Measurements from ENCODE around the gene OR10A3. TPM values are rescaled to one million over a fixed set of nuclear protein-coding genes. Genes with fewer than 3 reads are reported as not detected.

The OR10A3 gene

GRCh38 chr11:7889985-7890384 lies 51.5 kb downstream of the OR10A3 start:
- H3K9me3 ChIP-seq (replicated peaks; ENCODE audit: low read length), result no peaks in the 10 kb centered on the region
- H3K9ac ChIP-seq (ENCODE audit: low read depth, low read length), result no peak overlapping the region
- H3K4me2 ChIP-seq (ENCODE audit: low read length), result peak overlapping the region; percentile 57
- H3K4me1 ChIP-seq (ENCODE audit: control insufficient read depth, insufficient read depth, low read length), result peaks cover 34% of the 10 kb centered on the region
- H3K4me3 ChIP-seq (ENCODE audit: low read length), result no peak overlapping the region
- H3K36me3 ChIP-seq (ENCODE audit: insufficient read depth, low read length), result no peaks in the 10 kb centered on the region
- H3K27me3 ChIP-seq (ENCODE audit: control insufficient read depth, insufficient read depth, low read length), result no peaks in the 10 kb centered on the region

Small RNAs within 50 kb of the gene (small RNA-seq; reads per million reads assigned to genes)
- gene COX6CP5 (not detected), gene RNU6-943P (not detected)

Measured in skeletal muscle satellite cell (primary cell).